CD14-positive monocyte (primary cell): ENCODE results near the gene CNGB1. TPM values are rescaled to one million over a fixed set of nuclear protein-coding genes. Genes with fewer than 3 reads are reported as not detected.

Experiments used
- DNase-seq, 3 donors: peaks; one replicate each; pipeline ENCODE4 v3.0.0-alpha.2; 2011 to 2022
- H2AFZ ChIP-seq: 2 replicates; pipeline ENCODE4 v1.6.0; 2012; ENCODE audit warnings: mild to moderate bottlenecking, low read depth, low read length, inconsistent platforms; ENCODE audit not compliant: insufficient read depth, poor library complexity, severe bottlenecking
- H3K27ac ChIP-seq, 2 donors: 1 replicate in 1 of 2; 2 replicates in 1 of 2; pipeline ENCODE4 v1.5.1; 2012 to 2013; ENCODE audit warnings: low read length in 2 of 2, control low read depth in 1 of 2, inconsistent platforms in 1 of 2, low read depth in 1 of 2, mild to moderate bottlenecking in 1 of 2
- H3K27me3 ChIP-seq, 2 donors: one replicate each; pipeline versions ENCODE4 v1.6.0 to v1.6.1; 2011 to 2013; ENCODE audit warnings: low read length in 2 of 2; ENCODE audit not compliant: control insufficient read depth in 2 of 2, insufficient read depth in 2 of 2
- H3K36me3 ChIP-seq, 2 donors: replicated peaks in 1 of 2; 1 replicate in 1 of 2; 2 replicates in 1 of 2; pipeline versions ENCODE4 v1.5.1 to v1.6.1; 2012 to 2013; ENCODE audit warnings: low read length in 2 of 2, control low read depth in 1 of 2, inconsistent platforms in 1 of 2, mild to moderate bottlenecking in 1 of 2; ENCODE audit not compliant: insufficient read depth in 2 of 2, control insufficient read depth in 1 of 2
- H3K4me1 ChIP-seq, 2 donors: 1 replicate in 1 of 2; 2 replicates in 1 of 2; pipeline versions ENCODE4 v1.5.1 to v1.6.1; 2012 to 2013; ENCODE audit warnings: low read length in 2 of 2, control low read depth in 1 of 2, inconsistent platforms in 1 of 2, mild to moderate bottlenecking in 1 of 2, moderate library complexity in 1 of 2; ENCODE audit not compliant: insufficient read depth in 2 of 2, control insufficient read depth in 1 of 2
- H3K4me2 ChIP-seq: replicated peaks from 2 replicates; pipeline ENCODE3; 2012; ENCODE audit warnings: low read length, moderate library complexity, mild to moderate bottlenecking; ENCODE audit not compliant: poor library complexity, severe bottlenecking; ENCODE audit errors: extremely low read depth
- H3K4me3 ChIP-seq, 3 experiments: fragments of 200-600 bp in 1 of 3; sonication (generic) in 1 of 3; replicated peaks in 1 of 3; 1 replicate in 2 of 3; 2 replicates in 1 of 3; pipeline ENCODE4 v1.5.1; 2011 to 2013; ENCODE audit warnings: low read length in 3 of 3, mild to moderate bottlenecking in 3 of 3, control low read depth in 2 of 3, low read depth in 2 of 3, inconsistent platforms in 1 of 3, moderate library complexity in 1 of 3
- H3K79me2 ChIP-seq: 2 replicates; pipeline ENCODE4 v1.6.0; 2012; ENCODE audit warnings: mild to moderate bottlenecking, control low read depth, inconsistent platforms, low read length, moderate library complexity; ENCODE audit not compliant: insufficient read depth
- H3K9ac ChIP-seq: 2 replicates; pipeline ENCODE4 v1.6.0; 2017; ENCODE audit warnings: low read length, mild to moderate bottlenecking; ENCODE audit not compliant: insufficient read depth, poor library complexity, severe bottlenecking
- H3K9me3 ChIP-seq, 2 donors: replicated peaks in 1 of 2; 1 replicate in 1 of 2; 2 replicates in 1 of 2; pipeline versions ENCODE4 v1.5.1 to v1.6.1; 2012 to 2013; ENCODE audit warnings: low read length in 2 of 2, control low read depth in 1 of 2; ENCODE audit not compliant: control insufficient read depth in 1 of 2, insufficient read depth in 1 of 2
- H4K20me1 ChIP-seq: 2 replicates; pipeline ENCODE4 v1.6.0; 2012; ENCODE audit warnings: mild to moderate bottlenecking, low read length, control low read depth, moderate library complexity; ENCODE audit not compliant: insufficient read depth
- H3K27ac Mint-ChIP-seq, 7 donors: one replicate each; pipeline ENCODE4 v1.8.0; 2020; ENCODE audit warnings: mild to moderate bottlenecking in 7 of 7, mixed read lengths in 7 of 7, moderate library complexity in 6 of 7, inconsistent platforms in 2 of 7
- H3K27me3 Mint-ChIP-seq, 3 donors: one replicate each; pipeline ENCODE4 v1.8.0; 2021 to 2022; ENCODE audit warnings: low read depth in 3 of 3, mild to moderate bottlenecking in 3 of 3, mixed read lengths in 3 of 3, moderate library complexity in 3 of 3, inconsistent platforms in 1 of 3
- H3K36me3 Mint-ChIP-seq, 2 donors: one replicate each; pipeline ENCODE4 v1.8.0; 2020; ENCODE audit warnings: mixed read lengths in 2 of 2, inconsistent platforms in 1 of 2, mild to moderate bottlenecking in 1 of 2
- H3K4me1 Mint-ChIP-seq: one replicate; pipeline ENCODE4 v1.8.0; 2020; ENCODE audit warnings: mild to moderate bottlenecking, mixed read lengths
- H3K4me3 Mint-ChIP-seq, 2 donors: one replicate each; pipeline ENCODE4 v1.8.0; 2020; ENCODE audit warnings: mild to moderate bottlenecking in 2 of 2, mixed read lengths in 2 of 2, moderate library complexity in 1 of 2
- H3K9me3 Mint-ChIP-seq, 7 donors: one replicate each; pipeline ENCODE4 v1.8.0; 2020 to 2022; ENCODE audit warnings: mixed read lengths in 7 of 7, mild to moderate bottlenecking in 6 of 7, moderate library complexity in 6 of 7, inconsistent platforms in 2 of 7
- CTCF ChIP-seq: fragments of 200-600 bp; IDR thresholded peaks from one replicate; pipeline ENCODE4 v1.8.0; 2022; ENCODE audit warnings: antibody characterized with exemption, mild to moderate bottlenecking
- WGBS: methylation state at CpG from one replicate; pipeline ENCODE4 v1.1.5; 2013; ENCODE audit warnings: missing lambda C conversion rate; ENCODE audit not compliant: insufficient coverage; 5-methylcytosine and 5-hydroxymethylcytosine counted together
- intact Hi-C, 2 donors: fragments of 100-400 bp; cut with micrococcal nuclease; formaldehyde crosslinking; loops; one replicate each; pipeline versions ENCODE4 v1.15.0 to v1.15.1; 2023
- polyA plus RNA-seq, 3 donors: library from polyadenylated mRNA; depleted of rRNA in 1 of 3; unstranded in 2 of 3; stranded (reverse) in 1 of 3; fragments of 300-500 nt in 2 of 3; fragments of >200 nt in 1 of 3; fragmentation: Illumina TruSeq in 2 of 3; gene quantifications; 1 replicate in 2 of 3; 2 replicates in 1 of 3; pipeline ENCODE4 v1.2.3, GENCODE V29; 2012 to 2021

The CNGB1 gene
- polyA plus RNA-seq, 3 donors = not detected

GRCh38 chr16:57984443-57985203 is 13.7 kb upstream of the CNGB1 start:
- Histone ChIP-seq H3K4me3 (peak overlapping the region; percentile 20 to 75 (median 37)), H3K27ac (no peak overlapping the region), H3K9ac (peak overlapping the region; percentile 59), H4K20me1 (no peaks in the 10 kb centered on the region), H3K79me2 (no peaks in the 10 kb centered on the region), H2AFZ (peak overlapping the region; percentile 91), H3K4me1 (peaks cover 13 to 15% of the 10 kb centered on the region in 2 donors), H3K36me3 (no peaks in the 10 kb centered on the region), H3K9me3 (no peaks in the 10 kb centered on the region), H3K27me3 (peaks cover 0 to 25% of the 10 kb centered on the region in 2 donors), H3K4me2 (peak overlapping the region; percentile 86)
- H3K4me1 Mint-ChIP-seq = peaks cover 11% of the 10 kb centered on the region
- peak; percentile 70 to 84 (median 78) for DNase-seq
- H3K4me3 Mint-ChIP-seq = peak overlapping the region; percentile 84 to 92
- intact Hi-C loops = loop anchor here in 1 of 2 donors (2.0 kb wide), 1 partner anchor 14 kb away; no protein-coding TSS in a partner anchor
- H3K9me3 Mint-ChIP-seq = peaks cover 0 to 19% (median 2%) of the 10 kb centered on the region in 7 donors
- peak overlapping the region in 3 of 7 donors; percentile 13 to 55 (median 30) for H3K27ac Mint-ChIP-seq
- peaks cover 0 to 2% of the 10 kb centered on the region in 2 donors for H3K36me3 Mint-ChIP-seq
- TF ChIP-seq CTCF = no peak
- 7% methylated on average over 60 of the region's 64 CpGs for WGBS
- H3K27me3 Mint-ChIP-seq = peaks cover 31 to 37% (median 36%) of the 10 kb centered on the region in 3 donors

- Histone ChIP-seq H4K20me1 (no peaks in the 10 kb centered on the region), H3K9ac (no peak overlapping the region), H2AFZ (no peak overlapping the region), H3K4me2 (no peak overlapping the region), H3K36me3 (no peaks in the 10 kb centered on the region), H3K27me3 (peaks cover 0 to 25% of the 10 kb centered on the region in 2 donors), H3K9me3 (no peaks in the 10 kb centered on the region), H3K4me3 (no peak overlapping the region), H3K4me1 (peaks cover 13 to 15% of the 10 kb centered on the region in 2 donors), H3K79me2 (no peaks in the 10 kb centered on the region), H3K27ac (no peak overlapping the region)
- no CpG with 5 or more reads among the region's 5 CpGs for WGBS
- intact Hi-C loops = no loop called here
- Mint-ChIP-seq H3K27ac (no peak overlapping the region), H3K36me3 (peaks cover 0 to 2% of the 10 kb centered on the region in 2 donors), H3K4me1 (peaks cover 11% of the 10 kb centered on the region), H3K4me3 (no peak overlapping the region), H3K9me3 (peaks cover 0 to 11% (median 0%) of the 10 kb centered on the region in 7 donors), H3K27me3 (peaks cover 31 to 37% (median 34%) of the 10 kb centered on the region in 3 donors)
- DNase-seq = no peak
- TF ChIP-seq CTCF = no peak
Observed at GRCh38 chr16:57982385-57982784, 11.5 kb upstream of the CNGB1 start.
